Left colon (tissue), 2 donors: ENCODE measurements around the gene UBAC2. TPM values are rescaled to one million over a fixed set of nuclear protein-coding genes. Genes with fewer than 3 reads are reported as not detected.
"Not testable (repeated sequence)": the region's sequence is repeated elsewhere in the genome, so short reads cannot be mapped to it uniquely, and the experiment has no call there.

Experiments
- ATAC-seq: fragments of 200-7000 bp; cut with Tn5 transposase; one replicate; pipeline ENCODE4 v1.9.1; 2020; ENCODE audit warnings: mild to moderate bottlenecking, moderate library complexity
- DNase-seq, 2 donors: peaks; one replicate each; pipeline ENCODE4 v3.0.0-alpha.2; 2020
- intact Hi-C, 2 donors: fragments of 100-400 bp; cut with DNase I in 1 of 2; cut with micrococcal nuclease in 1 of 2; formaldehyde crosslinking; loops; one replicate each; pipeline versions ENCODE4 v1.11.2 to v1.14.0; 2022; cut with DNase I, micrococcal nuclease
- total RNA-seq, 2 donors: library from RNA; stranded (reverse); fragmentation: NEBNext Ultra II Directional; extraction: Animal tissue kit (Norgen Biotek cat#: 25700); gene quantifications; one replicate each; pipeline ENCODE4 v1.2.1, GENCODE V29; 2021
- donor health status: DM: no; HTN: no; CAD: no.
- donor health status: DM: yes; HTN: yes; CAD: no.

UBAC2 gene
- total RNA-seq, 2 donors from 2014 or later, result 63.7 to 75.5 TPM

- ATAC-seq, result no peak
- intact Hi-C loops, result no loop called here
- DNase-seq, result no peak
These were observed 26.8 kb downstream of the UBAC2 start for GRCh38 chr13:99227331-99227900.

- intact Hi-C loops, result no loop called here
- DNase-seq, result no peak
- no peak for ATAC-seq
These were observed 27.4 kb downstream of the UBAC2 start for GRCh38 chr13:99227909-99228688.

DNA sequence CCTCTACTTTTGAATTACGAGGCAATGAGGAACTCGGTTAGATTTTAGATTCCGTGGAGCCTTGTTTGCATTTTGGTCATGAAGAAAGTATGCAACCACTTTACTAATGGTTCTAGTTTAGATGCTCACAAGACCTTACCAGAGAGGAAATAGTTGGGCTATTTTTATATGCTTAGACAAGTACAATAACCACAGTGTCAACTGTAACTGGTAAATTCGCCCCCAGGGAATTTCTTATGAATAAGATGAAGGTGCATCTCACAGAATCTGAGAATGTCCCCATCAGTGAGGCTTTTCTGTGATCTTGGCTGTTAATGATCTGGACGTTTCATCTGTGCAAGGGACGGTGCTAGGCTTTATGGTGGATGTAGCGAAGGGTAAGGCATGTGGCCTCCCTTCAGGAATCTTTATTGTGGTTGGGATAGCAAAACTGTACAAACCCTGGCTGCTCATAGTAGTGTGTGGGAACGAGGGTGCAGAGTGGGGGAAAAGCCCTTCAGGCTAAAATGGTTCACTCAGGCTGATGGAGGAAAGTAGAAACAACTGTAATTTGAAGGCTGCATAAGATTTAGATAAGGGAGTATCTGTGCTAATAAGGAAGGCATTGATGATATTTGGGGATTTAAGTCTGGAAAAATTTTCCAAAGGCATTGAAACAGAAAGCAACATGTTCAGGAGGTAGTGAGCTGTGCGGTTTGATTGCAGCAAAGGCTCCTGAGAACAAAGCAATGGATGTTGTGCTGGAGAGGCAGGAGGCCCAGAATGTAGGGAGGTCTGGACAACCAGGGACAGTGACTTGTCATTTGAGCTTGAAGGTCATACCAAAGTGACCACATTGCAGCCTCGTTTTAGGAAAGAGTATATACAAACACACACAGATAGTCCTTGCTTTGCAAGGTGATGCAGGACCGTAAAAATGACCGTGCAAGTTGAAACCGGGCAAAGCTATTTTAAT, 28.4 kb downstream of the UBAC2 start:
- DNase-seq (no peak), ATAC-seq (no peak)
- intact Hi-C loops, result no loop called here

- intact Hi-C loops, ATAC-seq, DNase-seq: not testable (repeated sequence)
These were observed 29.9 kb downstream of the UBAC2 start for GRCh38 chr13:99230588-99230987.

- peak; percentile 11 for ATAC-seq
- no peak for DNase-seq
- intact Hi-C loops, result no loop called here
These were observed 30.3 kb downstream of the UBAC2 start for GRCh38 chr13:99230991-99231390.

- no peak for DNase-seq
- peak; percentile 29 for ATAC-seq
- intact Hi-C loops, result no loop called here
These were observed 31.1 kb downstream of the UBAC2 start for GRCh38 chr13:99231721-99232120.

- DNase-seq (no peak), ATAC-seq (no peak)
- intact Hi-C loops, result no loop called here
These were observed 37.5 kb downstream of the UBAC2 start for GRCh38 chr13:99237981-99238662.

DNA sequence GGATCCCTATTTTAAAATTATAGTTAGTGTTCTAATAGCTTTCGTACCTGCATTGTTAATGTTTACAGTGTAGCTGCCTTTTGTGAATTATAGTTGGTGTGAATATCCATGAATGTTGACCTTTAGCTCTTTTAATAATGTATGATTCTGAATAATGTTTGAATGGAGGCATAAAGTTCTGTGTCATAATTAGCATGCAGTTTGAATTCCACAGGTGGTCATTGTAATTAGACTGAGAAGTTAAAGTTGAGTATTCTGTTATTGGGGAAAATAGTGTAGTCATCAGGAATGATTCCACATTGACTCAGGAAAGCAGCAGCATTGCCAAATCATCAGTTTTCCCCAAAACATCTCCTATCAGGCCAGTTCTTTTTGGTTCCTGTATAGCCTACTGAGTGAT, 45.4 kb downstream of the UBAC2 start:
- ATAC-seq (no peak), DNase-seq (no peak)
- intact Hi-C loops, result no loop called here

DNA sequence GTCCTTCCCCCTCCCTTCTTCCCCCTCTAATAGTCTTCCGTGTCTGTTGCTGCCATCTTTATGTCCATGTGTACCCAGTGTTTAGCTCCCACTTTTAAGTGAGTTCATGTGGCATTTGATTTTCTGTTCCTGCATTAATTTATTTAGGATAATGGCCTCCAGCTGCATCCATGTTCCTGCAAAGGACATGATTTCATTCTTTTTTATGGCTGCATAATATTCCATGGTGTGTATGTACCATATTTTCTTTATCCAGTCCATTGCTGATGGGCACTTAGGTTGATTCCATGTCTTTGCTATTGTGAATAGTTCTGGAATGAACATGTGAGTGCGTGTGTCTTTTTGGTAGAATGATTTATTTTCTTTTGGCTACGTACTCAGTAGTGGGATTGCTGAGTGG, 48.5 kb downstream of the UBAC2 start:
- intact Hi-C loops, ATAC-seq: not testable (repeated sequence)

GRCh38 chr13:99249606-99250005, 49.0 kb downstream of the UBAC2 start:
- intact Hi-C loops, ATAC-seq, DNase-seq: not testable (repeated sequence)

More for the DNA sequence above, 48.5 kb downstream of the UBAC2 start:
- DNase-seq, result not testable (repeated sequence)

- DNase-seq (no peak), ATAC-seq (no peak)
- intact Hi-C loops, result no loop called here
These were observed 50.5 kb downstream of the UBAC2 start for GRCh38 chr13:99250982-99251825.

DNA sequence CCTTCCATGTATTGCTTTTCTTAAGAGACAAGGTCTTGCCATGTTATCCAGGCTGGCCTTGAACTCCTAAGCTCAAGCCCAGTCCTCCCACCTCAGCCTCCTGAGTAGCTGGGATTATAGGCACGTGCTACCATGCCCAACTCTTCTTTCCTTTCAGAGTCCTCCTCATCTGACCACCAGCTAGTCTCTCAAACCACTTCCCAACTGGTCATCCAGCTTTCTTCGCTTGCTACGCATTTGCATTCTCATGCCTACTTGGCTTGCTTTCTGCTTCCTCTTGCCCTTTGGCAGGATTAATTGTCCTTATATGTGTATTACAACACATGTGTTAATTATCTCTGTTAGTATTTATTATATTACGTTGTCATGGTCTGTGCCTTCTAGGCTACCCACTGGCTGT, 51.3 kb downstream of the UBAC2 start:
- no peak for ATAC-seq
- intact Hi-C loops, result no loop called here
- DNase-seq, result no peak

DNA sequence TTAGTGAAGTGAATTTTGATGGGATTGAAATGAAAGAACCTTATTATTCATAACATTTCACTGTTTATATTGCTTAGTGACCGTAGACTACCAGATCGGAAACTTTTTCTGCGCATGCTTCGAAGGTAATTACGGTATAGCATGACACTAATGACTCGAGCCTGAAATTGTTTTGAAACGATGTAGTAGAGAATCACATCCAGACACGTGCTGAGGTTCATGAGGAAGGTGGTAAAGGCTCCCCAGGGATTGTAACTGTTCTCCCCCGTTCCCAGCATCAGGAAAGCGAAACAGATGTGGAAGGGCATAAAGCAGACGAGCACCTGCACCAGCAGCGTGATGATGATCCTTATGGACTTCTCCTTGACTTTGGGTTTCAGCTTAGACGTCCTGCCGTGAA, 54.2 kb downstream of the UBAC2 start:
- no peak for ATAC-seq
- no peak for DNase-seq
- intact Hi-C loops, result no loop called here

GRCh38 chr13:99255271-99255670, 54.6 kb downstream of the UBAC2 start:
- intact Hi-C loops, result no loop called here
- ATAC-seq (no peak), DNase-seq (no peak)

GRCh38 chr13:99256283-99256682, 55.6 kb downstream of the UBAC2 start:
- DNase-seq, result no peak
- intact Hi-C loops, result no loop called here
- ATAC-seq, result no peak

DNA sequence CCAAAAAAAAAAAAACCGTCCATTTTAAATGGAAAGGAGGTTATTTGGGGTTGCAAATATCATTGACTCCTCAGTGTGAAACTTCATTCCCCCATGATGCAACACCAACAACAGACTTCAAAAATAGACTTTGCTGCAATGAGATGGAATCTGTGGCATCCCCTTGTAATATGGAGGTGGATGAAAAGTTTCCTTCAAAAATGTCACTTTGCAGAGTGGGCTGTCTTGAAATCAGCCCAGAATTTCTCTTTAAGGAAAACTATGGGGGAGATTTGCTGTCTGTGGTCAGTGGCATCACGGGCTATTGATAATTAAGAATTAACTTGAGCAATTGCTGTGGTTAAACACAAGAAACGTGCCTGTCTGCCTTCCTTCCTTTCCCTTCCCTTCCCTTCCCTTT, 56.1 kb downstream of the UBAC2 start:
- ATAC-seq (no peak), DNase-seq (no peak)
- intact Hi-C loops, result no loop called here

- intact Hi-C loops, result no loop called here
- ATAC-seq, result no peak
- no peak for DNase-seq
These were observed 56.6 kb downstream of the UBAC2 start for GRCh38 chr13:99257291-99257690.

GRCh38 chr13:99258210-99258860, 57.7 kb downstream of the UBAC2 start, which contains the start of gene GPR18:
GPR18 (minus strand) TSS chr13:99258379; CDS start chr13:99255872, 2,507 bp downstream.
- intact Hi-C loops, result no loop called here
- no peak for ATAC-seq
- DNase-seq, result no peak
